Activated CD4-positive, alpha-beta memory T cell treated with anti-CD3 and anti-CD28 coated beads, Interleukin-2, amount 10 ng/mL, durations not matched to agents 7 days and 5 days (primary cell): Measurements from ENCODE around the gene FAM171A2. TPM values are rescaled to one million over a fixed set of nuclear protein-coding genes. Genes with fewer than 3 reads are reported as not detected.

Experiments used
- CTCF ChIA-PET: fragments of 350-600 bp; sonication (Branson Sonifier 250); formaldehyde crosslinking; loops from one replicate; lab custom pipeline; 2021; ENCODE audit warnings: antibody characterized with exemption, inconsistent platforms; lab: Charles Lee
- POLR2A ChIA-PET: fragments of 350-600 bp; sonication (Branson Sonifier 250); formaldehyde crosslinking; loops from one replicate; lab custom pipeline; 2021; ENCODE audit warnings: antibody characterized with exemption; lab: Charles Lee
- DNase-seq: peaks from one replicate; pipeline ENCODE4 v3.0.0-alpha.2; 2020
- H3K27ac Mint-ChIP-seq: one replicate; pipeline ENCODE4 v1.8.0; 2021; ENCODE audit warnings: mild to moderate bottlenecking, mixed read lengths
- H3K27me3 Mint-ChIP-seq: one replicate; pipeline ENCODE4 v1.8.0; 2021; ENCODE audit warnings: mixed read lengths
- H3K36me3 Mint-ChIP-seq: one replicate; pipeline ENCODE4 v1.8.0; 2021; ENCODE audit warnings: low read depth, mixed read lengths
- H3K4me1 Mint-ChIP-seq: one replicate; pipeline ENCODE4 v1.8.0; 2021; ENCODE audit warnings: mixed read lengths
- H3K4me3 Mint-ChIP-seq: one replicate; pipeline ENCODE4 v1.8.0; 2021; ENCODE audit warnings: mild to moderate bottlenecking, mixed read lengths
- H3K9me3 Mint-ChIP-seq: one replicate; pipeline ENCODE4 v1.8.0; 2021; ENCODE audit warnings: mixed read lengths
- total RNA-seq, 2 experiments: library from RNA; stranded (reverse); gene quantifications; one replicate each; pipeline ENCODE4 v1.2.3, GENCODE V29; 2021

The FAM171A2 gene
- total RNA-seq, 2 experiments from 2014 or later: 0.10 TPM; not detected in 1

DNA sequence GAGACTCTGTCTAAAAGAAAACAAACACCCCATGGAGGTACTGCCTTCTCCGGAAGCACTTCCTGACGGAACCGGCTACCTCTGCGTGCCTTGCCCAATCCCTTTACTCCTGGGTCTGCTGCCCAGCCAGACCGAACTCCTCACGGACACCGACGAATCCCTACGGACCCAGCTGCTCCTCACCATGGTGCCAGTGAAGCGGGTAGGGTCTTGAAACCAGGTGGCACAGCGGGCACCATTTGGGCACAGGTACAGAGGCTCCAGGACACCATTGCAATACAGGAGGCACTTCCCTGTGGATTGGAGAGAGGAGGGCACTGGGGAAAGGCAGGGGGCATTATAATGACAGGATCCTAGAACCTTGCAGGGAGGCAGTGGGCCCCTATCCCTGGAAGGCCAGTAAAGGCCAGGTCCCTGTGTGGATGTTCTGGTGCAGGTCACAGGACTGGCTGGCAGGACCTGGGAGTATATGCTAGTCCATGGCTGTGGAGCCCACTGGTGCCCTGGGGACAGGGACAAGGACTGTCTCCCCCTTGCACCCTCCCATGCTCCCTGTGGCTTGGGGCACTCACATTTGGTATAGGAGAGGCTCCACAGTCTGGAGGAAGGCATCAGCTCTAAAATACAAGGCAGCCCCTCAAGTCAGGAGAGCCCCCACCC is 41.3 kb downstream of the FAM171A2 start:
- no peak for DNase-seq
- Mint-ChIP-seq H3K36me3 (peaks cover 22% of the 10 kb centered on the region), H3K4me3 (peak overlapping the region; percentile 21), H3K27ac (no peak overlapping the region), H3K9me3 (no peaks in the 10 kb centered on the region), H3K27me3 (peaks cover 3% of the 10 kb centered on the region), H3K4me1 (peaks cover 22% of the 10 kb centered on the region)
- ChIA-PET CTCF (interaction anchor here (0.6 kb wide), 1 partner anchor 661 kb away, joined by 3 read pairs; no protein-coding TSS in a partner anchor), POLR2A (interaction anchor here (8.0 kb wide), 1 partner anchor 104 kb away, joined by 117 read pairs; the partner anchor contains the start of gene UBTF)

DNA sequence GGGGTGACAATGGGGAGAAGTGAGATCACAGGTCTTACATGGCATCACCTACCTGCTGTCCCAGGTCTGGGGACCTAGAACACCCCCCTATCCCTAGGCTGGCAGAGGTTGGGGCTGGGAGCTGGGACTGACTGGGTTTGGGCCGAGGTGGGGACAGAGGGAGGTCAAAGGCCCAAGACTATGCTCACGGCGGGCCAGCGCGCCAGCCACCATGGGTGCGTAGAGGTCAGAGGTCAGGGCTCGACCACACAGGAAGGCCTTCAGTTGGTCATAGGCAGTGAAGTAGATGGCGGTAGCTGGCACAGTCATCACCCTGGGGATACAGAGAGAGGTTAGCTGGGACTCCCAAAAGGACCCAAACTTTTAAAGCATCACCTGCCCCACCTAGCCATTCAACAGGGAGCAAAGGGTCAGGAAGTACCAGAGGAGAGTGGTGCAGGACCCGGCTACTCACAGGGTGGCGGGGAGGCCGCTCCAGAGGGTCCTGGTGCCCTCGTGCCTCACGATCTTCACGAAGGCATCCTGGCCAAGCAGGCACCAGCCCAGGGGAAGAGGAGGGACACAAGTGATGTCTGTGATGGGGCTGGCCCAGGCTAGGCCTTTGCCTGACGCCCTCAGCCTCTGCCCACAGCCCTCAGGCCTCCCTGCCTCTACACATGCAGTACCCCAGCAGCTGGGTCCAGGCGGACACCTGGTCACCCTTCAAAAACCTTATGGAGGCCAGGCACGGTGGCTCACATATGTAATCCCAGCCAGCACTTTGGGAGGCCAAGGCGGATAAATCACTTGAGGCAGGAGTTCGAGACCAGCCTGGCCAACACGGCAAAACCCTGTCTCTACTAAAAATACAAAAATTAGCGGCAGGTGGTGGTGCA is 42.2 kb downstream of the FAM171A2 start:
- Mint-ChIP-seq H3K4me1 (peaks cover 18% of the 10 kb centered on the region), H3K27ac (no peak overlapping the region), H3K36me3 (peaks cover 22% of the 10 kb centered on the region), H3K27me3 (peaks cover 11% of the 10 kb centered on the region), H3K4me3 (no peak overlapping the region), H3K9me3 (no peaks in the 10 kb centered on the region)
- no peak for DNase-seq
- CTCF ChIA-PET: interaction anchor here (0.9 kb wide), 1 partner anchor 9 kb away, joined by 3 read pairs; no protein-coding TSS in a partner anchor
- POLR2A ChIA-PET: interaction anchor here (8.0 kb wide), 1 partner anchor 103 kb away, joined by 117 read pairs; the partner anchor contains the start of gene UBTF

DNA sequence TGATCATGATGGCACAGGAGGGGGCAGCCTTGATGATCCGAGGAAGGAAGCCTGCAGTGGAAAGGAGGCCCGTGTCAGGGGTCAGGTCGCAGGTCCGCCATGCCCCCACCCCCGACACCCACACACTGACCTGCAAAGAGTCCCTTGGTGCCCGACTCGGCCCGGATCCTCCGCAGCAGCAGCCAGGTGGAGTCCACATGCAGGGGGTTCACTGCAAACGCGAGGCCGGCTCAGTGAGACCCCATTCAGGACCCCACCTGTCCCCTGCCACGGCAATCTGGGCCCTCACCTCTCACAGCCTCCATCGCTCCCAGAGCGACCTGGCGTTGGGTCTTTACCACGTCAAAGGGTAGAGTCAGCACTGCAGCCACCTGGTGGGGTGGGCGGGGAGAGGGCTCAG is 43.6 kb downstream of the FAM171A2 start:
- Mint-ChIP-seq H3K4me3 (no peak overlapping the region), H3K4me1 (peaks cover 22% of the 10 kb centered on the region), H3K27ac (no peak overlapping the region), H3K36me3 (peaks cover 22% of the 10 kb centered on the region), H3K27me3 (peaks cover 23% of the 10 kb centered on the region), H3K9me3 (no peaks in the 10 kb centered on the region)
- CTCF ChIA-PET: interaction anchor here (0.9 kb wide), 1 partner anchor 10 kb away, joined by 3 read pairs; no protein-coding TSS in a partner anchor
- POLR2A ChIA-PET: interaction anchor here (8.0 kb wide), 1 partner anchor 102 kb away, joined by 117 read pairs; the partner anchor contains the start of gene UBTF
- DNase-seq: no peak

DNA sequence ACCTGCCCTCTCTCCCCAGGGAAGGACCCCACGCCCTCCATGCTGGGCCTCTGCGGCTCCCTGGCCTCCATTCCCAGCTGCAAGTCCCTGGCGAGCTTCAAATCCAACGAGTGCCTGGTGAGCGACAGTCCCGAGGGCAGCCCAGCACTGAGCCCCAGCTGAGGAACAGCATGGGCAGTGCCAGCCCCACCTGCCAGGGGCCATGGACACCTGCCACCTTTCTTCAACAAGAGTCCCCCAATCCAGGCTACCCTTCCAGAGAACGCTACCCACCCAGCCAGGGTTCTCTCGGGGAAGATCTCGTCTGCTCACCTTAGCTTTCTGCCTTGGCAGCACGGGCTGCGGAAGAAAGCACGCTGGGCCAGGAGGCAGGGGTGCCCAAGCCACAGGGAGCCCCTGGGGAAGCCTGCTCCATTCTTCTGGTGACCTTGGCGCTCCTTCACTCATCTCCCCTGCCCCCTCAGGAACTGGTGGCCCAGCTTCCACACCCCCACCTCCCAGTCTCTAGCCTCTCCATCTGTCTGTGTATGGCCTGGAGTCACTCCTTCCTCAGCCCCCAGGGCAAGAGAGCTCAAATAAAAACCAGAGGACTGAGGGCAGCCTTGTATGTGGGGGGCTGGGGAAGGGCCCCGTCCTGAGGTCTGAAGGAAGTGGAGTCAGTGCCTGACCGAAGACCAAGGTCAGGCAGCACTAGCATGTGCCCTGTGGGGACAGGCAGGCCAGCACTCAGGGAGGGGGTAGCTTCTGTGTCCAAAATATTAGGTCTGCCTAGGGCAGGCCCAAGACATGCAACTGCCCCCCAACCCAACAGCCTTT is 45.4 kb downstream of the FAM171A2 start:
- Mint-ChIP-seq H3K4me3 (no peak overlapping the region), H3K9me3 (no peaks in the 10 kb centered on the region), H3K36me3 (peaks cover 22% of the 10 kb centered on the region), H3K4me1 (peaks cover 15% of the 10 kb centered on the region), H3K27ac (no peak overlapping the region), H3K27me3 (peaks cover 32% of the 10 kb centered on the region)
- CTCF ChIA-PET: no interaction called here
- POLR2A ChIA-PET: interaction anchor here (1.1 to 1.9 kb wide), 3 partner anchors 9 to 109 kb away, joined by 4 to 6 read pairs (median 5); no protein-coding TSS in a partner anchor
- DNase-seq: no peak

DNA sequence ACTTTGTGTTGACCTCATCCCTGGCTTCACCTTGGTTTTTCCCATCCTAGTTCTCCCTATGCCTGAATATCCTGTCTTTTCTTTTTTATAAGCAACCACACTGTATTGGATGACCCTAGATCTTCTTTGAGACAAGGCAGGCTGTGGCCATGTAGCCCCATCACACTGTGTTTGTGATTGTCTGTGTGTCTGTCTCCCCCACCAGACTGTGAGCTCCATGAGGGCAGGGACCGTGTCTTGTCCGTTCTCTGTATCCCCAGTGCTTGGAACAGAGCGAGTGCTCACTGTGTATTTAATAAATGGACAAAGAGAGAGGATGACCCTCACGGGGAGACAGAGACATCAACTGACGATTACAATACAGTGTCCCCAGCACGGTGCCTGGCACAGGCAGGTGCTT is 46.1 kb downstream of the FAM171A2 start:
- ChIA-PET POLR2A (interaction anchor here (1.1 to 1.9 kb wide), 3 partner anchors 15 to 131 kb away, joined by 4 to 6 read pairs (median 4); partner anchors contain the start of gene TMUB2), CTCF (interaction anchor here (1.3 to 1.4 kb wide), 2 partner anchors 13 to 107 kb away, joined by 3 to 4 read pairs; no protein-coding TSS in a partner anchor)
- DNase-seq: no peak
- Mint-ChIP-seq H3K4me1 (peaks cover 13% of the 10 kb centered on the region), H3K27me3 (peaks cover 36% of the 10 kb centered on the region), H3K9me3 (no peaks in the 10 kb centered on the region), H3K36me3 (peaks cover 22% of the 10 kb centered on the region), H3K27ac (no peak overlapping the region), H3K4me3 (no peak overlapping the region)

DNA sequence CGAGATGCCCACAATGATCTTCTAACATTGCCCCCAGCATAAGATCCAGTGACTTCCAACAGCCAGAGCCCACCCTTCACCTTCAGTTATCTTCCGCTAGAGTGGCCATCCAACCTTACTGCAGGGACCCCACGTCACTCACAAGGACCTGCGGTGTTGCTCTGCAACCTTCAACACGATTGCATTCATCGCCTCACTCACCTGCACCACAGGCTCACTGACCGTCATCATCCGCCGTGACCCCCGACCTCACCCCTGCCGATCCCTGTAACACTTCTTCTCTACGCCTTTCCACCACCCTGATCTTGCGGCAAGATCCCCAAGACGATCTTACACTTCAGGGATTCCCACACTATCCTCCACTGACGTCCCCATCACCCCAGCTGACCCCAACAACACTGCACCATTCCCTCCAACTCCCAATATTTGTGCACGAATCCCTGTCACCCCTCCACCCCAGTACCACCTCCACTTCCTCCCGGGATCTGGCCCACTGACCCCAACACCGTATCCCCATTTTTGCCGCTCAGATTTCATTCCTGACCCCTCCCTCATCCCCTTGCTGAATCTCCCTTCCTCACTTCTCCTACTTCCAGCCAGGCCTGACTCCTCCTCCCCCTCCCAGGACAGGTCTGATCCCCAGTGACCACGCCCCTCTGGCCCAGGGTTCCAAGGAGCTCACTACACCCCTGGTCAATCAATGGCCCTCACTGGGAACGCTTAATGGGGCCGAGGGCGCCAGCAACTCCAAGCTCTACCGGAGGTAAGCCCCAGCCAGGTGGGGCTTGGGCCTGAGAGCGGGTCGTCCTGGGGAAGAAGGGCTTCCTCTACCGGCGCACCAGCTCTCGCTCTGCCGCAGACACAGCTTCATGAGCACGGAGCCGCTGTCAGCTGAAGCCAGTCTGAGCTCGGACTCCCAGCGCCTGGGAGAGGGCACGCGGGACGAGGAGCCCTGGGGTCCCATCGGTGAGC is 47.6 kb downstream of the FAM171A2 start:
- H3K27ac Mint-ChIP-seq: no peak overlapping the region
- peaks cover 13% of the 10 kb centered on the region for H3K4me1 Mint-ChIP-seq
- H3K27me3 Mint-ChIP-seq: peaks cover 40% of the 10 kb centered on the region
- H3K36me3 Mint-ChIP-seq: peaks cover 14% of the 10 kb centered on the region
- no peak for DNase-seq
- peak overlapping the region; percentile 61 for H3K4me3 Mint-ChIP-seq
- H3K9me3 Mint-ChIP-seq: no peaks in the 10 kb centered on the region
- ChIA-PET CTCF (interaction anchor here (0.5 to 1.4 kb wide), 4 partner anchors 15 to 106 kb away, joined by 3 to 4 read pairs (median 4); no protein-coding TSS in a partner anchor), POLR2A (interaction anchor here (0.7 to 3.1 kb wide), 9 partner anchors 11 to 106 kb away, joined by 3 to 16 read pairs (median 5); partner anchors contain the start of gene UBTF)

DNA sequence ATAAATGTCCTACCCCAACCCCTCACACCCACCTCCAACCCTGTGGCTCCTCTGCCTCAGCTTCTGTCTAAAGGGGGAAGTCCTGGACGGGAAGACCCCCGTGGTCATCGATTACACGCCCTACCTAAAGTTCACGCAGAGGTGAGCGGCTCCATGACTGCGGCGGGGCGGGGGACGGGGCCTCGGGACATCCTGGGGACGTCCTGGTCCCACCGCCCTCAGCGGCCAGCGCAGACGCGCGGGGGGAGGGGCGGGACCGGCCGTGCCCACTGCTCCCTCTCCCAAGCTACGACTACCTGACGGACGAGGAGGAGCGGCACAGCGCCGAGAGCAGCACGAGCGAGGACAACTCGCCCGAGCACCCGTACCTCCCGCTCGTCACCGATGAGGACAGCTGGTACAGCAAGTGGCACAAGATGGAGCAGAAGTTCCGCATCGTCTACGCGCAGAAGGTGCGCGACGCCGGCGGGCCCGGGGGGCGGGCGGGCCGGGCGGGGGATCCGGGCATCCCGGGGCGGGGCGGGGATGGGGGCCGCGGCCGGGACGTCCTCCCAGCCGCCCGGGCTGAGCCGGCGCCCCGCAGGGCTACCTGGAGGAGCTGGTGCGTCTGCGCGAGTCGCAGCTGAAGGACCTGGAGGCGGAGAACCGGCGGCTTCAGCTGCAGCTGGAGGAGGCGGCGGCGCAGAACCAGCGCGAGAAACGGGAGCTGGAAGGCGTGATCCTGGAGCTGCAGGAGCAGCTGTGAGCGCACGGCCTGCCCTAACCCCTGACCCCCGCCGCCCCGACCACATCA is 48.6 kb downstream of the FAM171A2 start:
- peaks cover 8% of the 10 kb centered on the region for H3K36me3 Mint-ChIP-seq
- H3K27me3 Mint-ChIP-seq: peaks cover 43% of the 10 kb centered on the region
- peaks cover 13% of the 10 kb centered on the region for H3K4me1 Mint-ChIP-seq
- CTCF ChIA-PET: interaction anchor here (0.9 kb wide), 1 partner anchor 105 kb away, joined by 3 read pairs; no protein-coding TSS in a partner anchor
- H3K9me3 Mint-ChIP-seq: no peaks in the 10 kb centered on the region
- no peak overlapping the region for H3K27ac Mint-ChIP-seq
- H3K4me3 Mint-ChIP-seq: peak overlapping the region; percentile 61
- POLR2A ChIA-PET: interaction anchor here (0.9 to 3.1 kb wide), 5 partner anchors 16 to 105 kb away, joined by 3 to 16 read pairs (median 5); partner anchors contain the start of gene UBTF
- DNase-seq: peak; percentile 47

DNA sequence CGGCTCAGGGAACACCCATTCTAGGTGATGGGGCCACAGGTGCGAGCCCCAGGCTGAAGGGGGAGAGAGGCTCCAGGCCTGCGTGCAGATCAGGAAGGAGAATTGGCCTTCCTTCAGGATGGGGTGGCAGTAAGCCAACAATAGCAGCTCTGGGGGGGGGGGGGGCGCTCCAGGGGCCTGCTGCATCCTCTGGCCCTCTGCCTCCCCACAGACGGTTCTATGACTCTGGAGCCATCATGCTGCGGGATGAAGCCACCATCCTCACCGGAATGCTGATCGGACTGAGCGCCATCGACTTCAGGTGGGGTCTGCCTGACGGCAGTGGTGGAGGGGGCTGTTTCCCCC is 49.2 kb downstream of the FAM171A2 start:
- Mint-ChIP-seq H3K4me1 (peaks cover 17% of the 10 kb centered on the region), H3K27me3 (peaks cover 47% of the 10 kb centered on the region), H3K27ac (no peak overlapping the region), H3K9me3 (no peaks in the 10 kb centered on the region), H3K4me3 (peak overlapping the region; percentile 50), H3K36me3 (peaks cover 6% of the 10 kb centered on the region)
- CTCF ChIA-PET: no interaction called here
- DNase-seq: no peak
- POLR2A ChIA-PET: interaction anchor here (1.3 to 3.1 kb wide), 4 partner anchors 17 to 104 kb away, joined by 3 to 16 read pairs (median 6); no protein-coding TSS in a partner anchor

DNA sequence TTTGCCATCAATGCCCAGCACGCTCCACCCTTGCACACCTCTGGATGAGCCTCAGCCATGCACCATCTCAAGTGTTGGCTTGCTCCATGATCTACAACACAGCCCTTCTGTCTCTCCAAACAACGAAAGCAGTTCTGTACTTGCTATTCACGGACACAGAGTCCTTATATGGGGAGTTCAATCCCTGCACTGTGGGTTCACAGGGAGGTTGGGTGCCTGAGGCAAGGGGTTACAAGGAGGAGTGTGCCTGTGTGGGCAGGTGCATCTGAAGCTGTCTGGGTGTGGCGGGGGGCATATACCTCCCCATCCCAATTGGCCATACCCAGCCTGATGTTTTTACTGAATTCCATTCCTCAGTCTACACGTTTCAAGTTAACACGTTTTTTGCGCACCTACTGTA is 49.6 kb downstream of the FAM171A2 start:
- CTCF ChIA-PET: interaction anchor here (0.7 kb wide), 1 partner anchor 1377 kb away, joined by 7 read pairs; no protein-coding TSS in a partner anchor
- H3K4me1 Mint-ChIP-seq: peaks cover 20% of the 10 kb centered on the region

DNA sequence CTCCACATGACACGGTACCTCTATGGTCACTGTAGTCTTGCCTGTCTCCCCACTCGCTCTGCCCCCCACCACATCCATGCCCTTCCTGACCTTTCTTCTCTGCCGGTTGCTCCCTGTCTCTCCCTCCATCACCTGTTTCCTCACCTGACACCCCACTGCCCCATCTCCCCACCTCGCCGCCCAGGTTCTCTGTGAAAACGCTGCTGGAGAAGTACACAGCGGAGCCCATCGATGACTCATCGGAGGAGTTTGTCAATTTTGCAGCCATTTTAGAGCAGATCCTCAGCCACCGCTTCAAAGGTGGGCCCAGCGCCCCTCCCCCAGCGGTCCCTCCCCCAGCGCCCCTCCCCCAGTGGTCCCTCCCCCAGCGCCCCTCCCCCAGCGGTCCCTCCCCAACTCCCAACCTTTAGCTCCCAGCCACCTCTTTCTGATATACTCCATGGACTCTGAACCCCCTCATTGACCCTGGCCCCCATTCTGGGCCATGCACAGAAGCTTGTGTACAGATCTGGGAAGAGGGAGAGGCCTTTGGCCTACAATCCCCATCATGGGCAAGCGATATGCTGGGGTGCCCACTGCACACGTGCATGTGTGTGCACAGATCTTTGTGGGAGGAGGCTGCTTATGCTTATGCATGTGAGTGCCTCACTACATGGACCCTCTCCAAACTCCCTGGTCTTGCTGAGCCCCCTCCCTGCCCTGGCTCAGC is 51.1 kb downstream of the FAM171A2 start:
- peaks cover 26% of the 10 kb centered on the region for H3K4me1 Mint-ChIP-seq
- H3K36me3 Mint-ChIP-seq: no peaks in the 10 kb centered on the region
- no peak for DNase-seq
- ChIA-PET CTCF (no interaction called here), POLR2A (no interaction called here)
- no peak overlapping the region for H3K4me3 Mint-ChIP-seq
- no peak overlapping the region for H3K27ac Mint-ChIP-seq
- H3K27me3 Mint-ChIP-seq: peaks cover 49% of the 10 kb centered on the region
- no peaks in the 10 kb centered on the region for H3K9me3 Mint-ChIP-seq

More for the DNA sequence above, 49.6 kb downstream of the FAM171A2 start:
- no peaks in the 10 kb centered on the region for H3K9me3 Mint-ChIP-seq
- H3K36me3 Mint-ChIP-seq: peaks cover 3% of the 10 kb centered on the region
- H3K27me3 Mint-ChIP-seq: peaks cover 47% of the 10 kb centered on the region
- POLR2A ChIA-PET: interaction anchor here (1.7 to 3.1 kb wide), 2 partner anchors 17 to 93 kb away, joined by 5 to 16 read pairs; no protein-coding TSS in a partner anchor
- no peak for DNase-seq
- no peak overlapping the region for H3K27ac Mint-ChIP-seq
- peak overlapping the region; percentile 50 for H3K4me3 Mint-ChIP-seq
